ENCODE measurements around the gene GSE1. TPM values are rescaled to one million over a fixed set of nuclear protein-coding genes. Genes with fewer than 3 reads are reported as not detected.

GSE1 gene
- polyA plus RNA-seq, 1 donor (not counting 4 experiments of a cell fraction or from before 2014, with no cell fraction given): 5.0 TPM

- peaks cover 3% of the 10 kb centered on the region for H4K20me1 ChIP-seq (ENCODE audit: control insufficient read depth, extremely low read depth, insufficient read depth, low read length)
- no peaks in the 10 kb centered on the region for H3K4me1 ChIP-seq (ENCODE audit: control insufficient read depth, extremely low read depth, insufficient read depth, low read length)
- H3K27me3 ChIP-seq (ENCODE audit: control insufficient read depth, extremely low read depth, insufficient read depth, low read length): no peaks in the 10 kb centered on the region
- no peak overlapping the region for H3K4me2 ChIP-seq (ENCODE audit: control insufficient read depth, extremely low read depth, insufficient read depth, low read depth, low read length)
- dilution Hi-C loops (cut with MboI; ENCODE audit: extremely low pct_ligation_motif_present, low sequenced_read_pairs): no loop called here
- no peak overlapping the region for H2AFZ ChIP-seq (ENCODE audit: control insufficient read depth, low read length)
- no peak for FAIRE-seq
- H3K9me1 ChIP-seq (ENCODE audit: control insufficient read depth, extremely low read depth, insufficient read depth, low read length): no peaks in the 10 kb centered on the region
- H3K79me2 ChIP-seq (ENCODE audit: control insufficient read depth, insufficient read depth, low read length): no peaks in the 10 kb centered on the region
- TF ChIP-seq EZH2 (IDR thresholded peaks at IDR 0.05; ENCODE audit: low read length) (no peak), CTCF (optimal IDR thresholded peaks at IDR 0.05 in 1 of 3, IDR thresholded peaks at IDR 0.05 in 1 of 3, conservative IDR thresholded peaks at IDR 0.05 in 1 of 3; ENCODE audit: extremely low read depth in 1 of 3, insufficient read depth in 2 of 3, low read length in 3 of 3) (no peak)
- H3K9ac ChIP-seq (ENCODE audit: control insufficient read depth, extremely low read depth, insufficient read depth, low read length): no peak overlapping the region
- no peak for DNase-seq (ENCODE audit: low read depth, low spot score)
- peaks cover 2 to 35% of the 10 kb centered on the region in 2 experiments for H3K36me3 ChIP-seq (ENCODE audit: control insufficient read depth in 2 of 2, extremely low read depth in 1 of 2, insufficient read depth in 2 of 2, low read length in 2 of 2)
- H3K9me3 ChIP-seq (ENCODE audit: control insufficient read depth, low read depth, low read length): no peaks in the 10 kb centered on the region
- H3K27ac ChIP-seq (ENCODE audit: control insufficient read depth, insufficient read depth, low read length): no peak overlapping the region
- no peak overlapping the region for H3K4me3 ChIP-seq (ENCODE audit: control insufficient read depth in 2 of 3, extremely low read depth in 1 of 3, insufficient read depth in 2 of 3, low read depth in 1 of 3, low read length in 3 of 3)
Observed at GRCh38 chr16:85658504-85659326, 45.6 kb downstream of the GSE1 start.

- FAIRE-seq (no peak), DNase-seq (ENCODE audit: low read depth, low spot score) (no peak)
- H3K4me3 ChIP-seq (ENCODE audit: control insufficient read depth in 2 of 3, extremely low read depth in 1 of 3, insufficient read depth in 2 of 3, low read depth in 1 of 3, low read length in 3 of 3): no peak overlapping the region
- peaks cover 3% of the 10 kb centered on the region for H4K20me1 ChIP-seq (ENCODE audit: control insufficient read depth, extremely low read depth, insufficient read depth, low read length)
- no peak for TF ChIP-seq CTCF (optimal IDR thresholded peaks at IDR 0.05 in 1 of 3, IDR thresholded peaks at IDR 0.05 in 1 of 3, conservative IDR thresholded peaks at IDR 0.05 in 1 of 3; ENCODE audit: extremely low read depth in 1 of 3, insufficient read depth in 2 of 3, low read length in 3 of 3)
- no peak overlapping the region for H2AFZ ChIP-seq (ENCODE audit: control insufficient read depth, low read length)
- no peaks in the 10 kb centered on the region for H3K4me1 ChIP-seq (ENCODE audit: control insufficient read depth, extremely low read depth, insufficient read depth, low read length)
- peaks cover 2 to 37% of the 10 kb centered on the region in 2 experiments for H3K36me3 ChIP-seq (ENCODE audit: control insufficient read depth in 2 of 2, extremely low read depth in 1 of 2, insufficient read depth in 2 of 2, low read length in 2 of 2)
- no peak overlapping the region for H3K27ac ChIP-seq (ENCODE audit: control insufficient read depth, insufficient read depth, low read length)
- H3K4me2 ChIP-seq (ENCODE audit: control insufficient read depth, extremely low read depth, insufficient read depth, low read depth, low read length): no peak overlapping the region
- H3K79me2 ChIP-seq (ENCODE audit: control insufficient read depth, insufficient read depth, low read length): no peaks in the 10 kb centered on the region
- no peak overlapping the region for H3K9ac ChIP-seq (ENCODE audit: control insufficient read depth, extremely low read depth, insufficient read depth, low read length)
- no peaks in the 10 kb centered on the region for H3K27me3 ChIP-seq (ENCODE audit: control insufficient read depth, extremely low read depth, insufficient read depth, low read length)
- H3K9me3 ChIP-seq (ENCODE audit: control insufficient read depth, low read depth, low read length): no peaks in the 10 kb centered on the region
- no peaks in the 10 kb centered on the region for H3K9me1 ChIP-seq (ENCODE audit: control insufficient read depth, extremely low read depth, insufficient read depth, low read length)
- dilution Hi-C loops (cut with MboI; ENCODE audit: extremely low pct_ligation_motif_present, low sequenced_read_pairs): no loop called here
Observed at GRCh38 chr16:85659336-85659735, 46.2 kb downstream of the GSE1 start.

All from keratinocyte (primary cell).